Neuronal stem cell (in vitro differentiated cells): ENCODE results near the gene CMTM5.

ENCODE experiments used
- DNase-seq: peaks from one replicate; pipeline ENCODE4 v3.0.0-alpha.2; 2013; ENCODE audit warnings: low spot score
- H2AFZ ChIP-seq: one replicate; pipeline ENCODE4 v1.6.1; 2013; ENCODE audit warnings: mild to moderate bottlenecking, low read length, inconsistent platforms
- H2AK5ac ChIP-seq: 2 replicates; pipeline ENCODE4 v1.6.1; 2013; ENCODE audit warnings: low read depth, mild to moderate bottlenecking, inconsistent platforms, low read length, moderate library complexity, mixed read lengths
- H2BK120ac ChIP-seq: 2 replicates; pipeline ENCODE4 v1.6.1; 2013; ENCODE audit warnings: low read depth, mild to moderate bottlenecking, inconsistent platforms, low read length, moderate library complexity, mixed read lengths
- H2BK12ac ChIP-seq: one replicate; pipeline ENCODE4 v1.6.1; 2013; ENCODE audit warnings: low read length, inconsistent platforms
- H2BK15ac ChIP-seq: 2 replicates; pipeline ENCODE4 v1.6.1; 2013; ENCODE audit warnings: mild to moderate bottlenecking, low read length, inconsistent platforms, mixed read lengths
- H2BK5ac ChIP-seq: one replicate; pipeline ENCODE4 v1.6.1; 2013; ENCODE audit warnings: inconsistent platforms, mild to moderate bottlenecking, low read length, moderate library complexity
- H3K14ac ChIP-seq: one replicate; pipeline ENCODE4 v1.6.1; 2013; ENCODE audit warnings: low read length, inconsistent platforms
- H3K18ac ChIP-seq: 2 replicates; pipeline ENCODE4 v1.6.1; 2013; ENCODE audit warnings: low read length, inconsistent platforms
- H3K23ac ChIP-seq: 2 replicates; pipeline ENCODE4 v1.6.1; 2013; ENCODE audit warnings: low read depth, mild to moderate bottlenecking, mixed read lengths, low read length, inconsistent platforms; ENCODE audit not compliant: poor library complexity
- H3K27ac ChIP-seq: replicated peaks from 3 replicates; pipeline ENCODE4 v1.5.1; 2013; ENCODE audit warnings: low read length, inconsistent platforms
- H3K27me3 ChIP-seq, 3 experiments: 2 replicates each; pipeline ENCODE4 v1.6.1; 2013; ENCODE audit warnings: low read length in 3 of 3, mild to moderate bottlenecking in 2 of 3, inconsistent platforms in 1 of 3, low read depth in 1 of 3, mixed read lengths in 1 of 3, moderate library complexity in 1 of 3; ENCODE audit not compliant: control insufficient read depth in 3 of 3, insufficient read depth in 3 of 3
- H3K36me3 ChIP-seq, 2 donors: replicated peaks in 1 of 2; 2 replicates each; pipeline ENCODE4 v1.6.1; 2013; ENCODE audit warnings: low read length in 2 of 2; ENCODE audit not compliant: control insufficient read depth in 2 of 2, insufficient read depth in 2 of 2
- H3K4ac ChIP-seq: 2 replicates; pipeline ENCODE4 v1.6.1; 2013; ENCODE audit warnings: inconsistent platforms, mild to moderate bottlenecking, low read length, moderate library complexity
- H3K4me1 ChIP-seq, 2 donors: 1 replicate in 1 of 2; 2 replicates in 1 of 2; pipeline ENCODE4 v1.6.1; 2013; ENCODE audit warnings: low read length in 2 of 2, low read depth in 1 of 2; ENCODE audit not compliant: control insufficient read depth in 2 of 2, insufficient read depth in 1 of 2
- H3K4me2 ChIP-seq: one replicate; pipeline ENCODE4 v1.6.1; 2013; ENCODE audit warnings: mild to moderate bottlenecking, low read length, inconsistent platforms; ENCODE audit not compliant: insufficient read depth, poor library complexity, severe bottlenecking
- H3K4me3 ChIP-seq, 2 donors: 2 replicates each; pipeline ENCODE4 v1.5.1; 2013; ENCODE audit warnings: low read length in 2 of 2, mild to moderate bottlenecking in 2 of 2, inconsistent platforms in 1 of 2, moderate library complexity in 1 of 2
- H3K79me1 ChIP-seq: one replicate; pipeline ENCODE4 v1.6.1; 2013; ENCODE audit warnings: low read depth, mild to moderate bottlenecking, inconsistent platforms, low read length, moderate library complexity
- H3K9ac ChIP-seq: one replicate; pipeline ENCODE4 v1.6.1; 2013; ENCODE audit warnings: mild to moderate bottlenecking, low read depth, low read length, inconsistent platforms; ENCODE audit not compliant: poor library complexity
- H3K9me3 ChIP-seq, 2 donors: replicated peaks in 1 of 2; 2 replicates each; pipeline versions ENCODE3 to v1.6.1; 2013; ENCODE audit warnings: low read length in 2 of 2, mild to moderate bottlenecking in 2 of 2, inconsistent platforms in 1 of 2, low read depth in 1 of 2, mixed read lengths in 1 of 2, moderate library complexity in 1 of 2; ENCODE audit not compliant: control insufficient read depth in 2 of 2, insufficient read depth in 1 of 2
- H4K8ac ChIP-seq: one replicate; pipeline ENCODE4 v1.6.1; 2013; ENCODE audit warnings: low read depth, mild to moderate bottlenecking, inconsistent platforms, low read length, moderate library complexity
- H4K91ac ChIP-seq: one replicate; pipeline ENCODE4 v1.6.1; 2013; ENCODE audit warnings: low read length, low read depth, mild to moderate bottlenecking, inconsistent platforms; ENCODE audit not compliant: poor library complexity
- WGBS, 2 donors: extraction: QIAGEN DNeasy Blood & Tissue Kit; methylation state at CpG; one replicate each; pipeline ENCODE4 v1.1.7; 2013; ENCODE audit warnings: missing lambda C conversion rate in 2 of 2, mixed read lengths in 1 of 2; ENCODE audit not compliant: insufficient read length in 2 of 2, insufficient replicate concordance in 1 of 2; ENCODE audit errors: extremely low coverage in 2 of 2; 5-methylcytosine and 5-hydroxymethylcytosine counted together

Gene CMTM5

DNA sequence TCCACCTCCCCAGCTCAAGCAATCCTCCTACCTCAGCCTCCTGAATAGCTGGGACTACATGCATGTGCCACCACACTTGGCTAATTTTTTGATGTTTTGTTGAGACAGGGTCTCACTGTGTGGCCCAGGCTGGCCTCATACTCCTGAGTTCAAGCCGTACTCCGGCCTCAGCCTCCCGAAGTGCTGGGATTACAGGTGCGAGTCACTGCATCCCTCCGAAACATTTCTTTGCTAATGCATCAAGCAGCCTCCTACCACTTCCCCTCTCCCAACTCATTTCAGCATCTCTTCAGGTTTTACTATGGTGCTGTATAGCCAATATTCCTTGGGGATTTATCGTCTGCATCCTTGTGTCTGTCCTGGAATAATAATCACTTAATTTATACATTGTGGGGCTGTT, 21.9 kb upstream of the CMTM5 start:
- Histone ChIP-seq H3K27me3 (peaks cover 0 to 3% (median 0%) of the 10 kb centered on the region in 3 experiments), H3K9me3 (no peaks in the 10 kb centered on the region), H4K8ac (no peak overlapping the region), H2BK12ac (no peak overlapping the region), H2BK15ac (no peak overlapping the region), H3K4ac (no peak overlapping the region), H4K91ac (no peak overlapping the region), H2BK5ac (no peak overlapping the region), H3K23ac (no peak overlapping the region), H3K14ac (peak overlapping the region; percentile 22), H3K27ac (no peak overlapping the region), H3K18ac (no peak overlapping the region), H3K4me3 (no peak overlapping the region), H2AK5ac (no peak overlapping the region), H2BK120ac (no peak overlapping the region), H3K4me1 (peaks cover 0 to 9% of the 10 kb centered on the region in 2 donors), H3K79me1 (peaks cover 1% of the 10 kb centered on the region), H3K9ac (no peak overlapping the region), H2AFZ (no peak overlapping the region), H3K36me3 (peaks cover 26 to 53% of the 10 kb centered on the region in 2 donors), H3K4me2 (no peak overlapping the region)
- DNase-seq = no peak
- no CpG with 5 or more reads among the region's 6 CpGs for WGBS, 2 donors

DNA sequence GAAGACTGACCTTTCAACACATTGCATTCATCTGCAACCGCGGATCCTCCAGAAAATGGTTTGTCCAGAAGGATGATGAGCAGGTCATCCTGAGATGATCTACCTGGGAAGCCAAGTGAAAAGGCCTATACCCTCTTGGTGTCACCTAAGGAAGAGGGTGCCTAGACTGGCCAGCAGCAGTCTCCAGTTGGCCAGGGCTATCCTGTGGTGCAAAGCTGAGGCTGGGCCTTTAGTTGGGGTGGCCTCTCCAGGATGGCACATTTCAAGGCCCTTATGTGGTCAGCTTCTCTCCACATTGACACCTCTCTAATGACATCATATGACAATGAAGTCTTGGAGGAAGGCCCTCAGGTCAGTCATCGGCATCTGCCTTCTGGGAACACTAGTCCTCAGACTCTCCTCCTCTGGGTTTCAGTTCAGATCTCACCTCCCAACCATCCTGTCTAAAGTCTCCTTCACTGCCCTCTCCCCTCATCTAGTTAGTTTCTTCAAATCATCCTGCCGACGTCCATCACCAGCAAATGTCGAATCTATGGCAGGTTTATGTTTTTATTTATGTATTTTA, 20.9 kb upstream of the CMTM5 start:
- peaks cover 35 to 61% of the 10 kb centered on the region in 2 donors for H3K36me3 ChIP-seq
- no peak overlapping the region for H2AFZ ChIP-seq
- H3K27me3 ChIP-seq = peaks cover 0 to 3% (median 0%) of the 10 kb centered on the region in 3 experiments
- H3K4me2 ChIP-seq = no peak overlapping the region
- no peak overlapping the region for H3K4ac ChIP-seq
- WGBS, 2 donors = no CpG with 5 or more reads among the region's 6 CpGs
- H2BK5ac ChIP-seq = no peak overlapping the region
- H3K9me3 ChIP-seq = no peaks in the 10 kb centered on the region
- no peak overlapping the region for H3K9ac ChIP-seq
- H3K14ac ChIP-seq = no peak overlapping the region
- H3K23ac ChIP-seq = no peak overlapping the region
- H3K18ac ChIP-seq = no peak overlapping the region
- H2BK120ac ChIP-seq = no peak overlapping the region
- no peak overlapping the region for H2BK15ac ChIP-seq
- H3K4me3 ChIP-seq = no peak overlapping the region
- peaks cover 1% of the 10 kb centered on the region for H3K79me1 ChIP-seq
- no peak overlapping the region for H4K91ac ChIP-seq
- H3K27ac ChIP-seq = no peak overlapping the region
- H2BK12ac ChIP-seq = no peak overlapping the region
- no peak overlapping the region for H2AK5ac ChIP-seq
- peaks cover 0 to 9% of the 10 kb centered on the region in 2 donors for H3K4me1 ChIP-seq
- DNase-seq = no peak
- no peak overlapping the region for H4K8ac ChIP-seq

DNA sequence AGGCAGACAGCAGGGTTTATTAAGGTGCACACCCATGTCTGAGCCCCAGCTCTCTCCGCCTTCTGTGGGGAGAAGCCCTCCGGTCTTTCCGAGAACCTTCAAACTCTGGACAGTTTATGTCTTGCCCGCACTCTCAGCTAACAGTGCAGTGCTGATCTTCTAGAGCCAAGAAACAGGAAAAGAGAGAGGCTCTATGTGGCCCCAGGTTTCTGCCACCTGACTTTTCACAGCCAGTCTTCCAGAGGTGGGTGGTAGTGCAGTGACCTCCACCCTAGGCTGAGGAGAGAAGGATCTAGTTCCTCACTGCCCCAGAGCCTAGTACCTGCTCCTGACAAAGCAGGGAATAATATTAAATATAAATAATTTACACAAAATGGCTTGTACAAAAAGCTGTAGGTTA, 20.2 kb upstream of the CMTM5 start:
- Histone ChIP-seq H3K4me1 (peaks cover 0 to 5% of the 10 kb centered on the region in 2 donors), H3K79me1 (peaks cover 1% of the 10 kb centered on the region), H2BK15ac (no peak overlapping the region), H2AK5ac (no peak overlapping the region), H2BK12ac (no peak overlapping the region), H3K4me2 (no peak overlapping the region), H3K4ac (no peak overlapping the region), H3K27ac (no peak overlapping the region), H3K27me3 (peaks cover 0 to under 1% (median 0%) of the 10 kb centered on the region in 3 experiments), H3K36me3 (peaks cover 38 to 62% of the 10 kb centered on the region in 2 donors), H3K18ac (no peak overlapping the region), H2AFZ (no peak overlapping the region), H3K4me3 (no peak overlapping the region), H3K9me3 (no peaks in the 10 kb centered on the region), H4K91ac (no peak overlapping the region), H3K14ac (no peak overlapping the region), H2BK5ac (no peak overlapping the region), H3K9ac (no peak overlapping the region), H2BK120ac (no peak overlapping the region), H4K8ac (no peak overlapping the region), H3K23ac (no peak overlapping the region)
- DNase-seq = no peak
- no CpG with 5 or more reads among the region's 4 CpGs for WGBS, 2 donors

DNA sequence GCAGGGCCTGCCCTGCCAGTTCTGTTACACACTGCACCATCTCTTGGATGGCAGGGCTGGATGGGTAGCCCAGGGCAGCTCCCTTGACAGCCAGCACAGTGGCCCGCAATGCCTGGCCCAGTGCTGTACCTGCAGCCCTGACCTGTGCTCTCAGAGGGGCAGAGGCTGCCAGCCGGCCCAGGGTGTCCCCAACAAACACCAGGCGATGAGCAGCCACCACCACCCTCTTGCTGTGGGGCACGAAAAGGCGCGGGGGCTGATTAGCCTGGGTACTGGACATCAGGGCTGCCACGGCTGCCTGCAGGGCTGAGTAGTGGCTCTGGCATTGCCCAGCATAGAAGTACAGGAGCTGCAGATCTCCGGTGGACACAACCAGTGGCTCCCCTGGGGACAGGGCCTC, 19.6 kb upstream of the CMTM5 start:
- H4K8ac ChIP-seq = no peak overlapping the region
- WGBS, 2 donors = no CpG with 5 or more reads among the region's 8 CpGs
- no peak overlapping the region for H3K14ac ChIP-seq
- no peak overlapping the region for H3K27ac ChIP-seq
- no peak overlapping the region for H3K18ac ChIP-seq
- no peak overlapping the region for H2BK12ac ChIP-seq
- no peak overlapping the region for H3K4me2 ChIP-seq
- peak overlapping the region; percentile 27 for H4K91ac ChIP-seq
- H3K27me3 ChIP-seq = no peaks in the 10 kb centered on the region
- no peak overlapping the region for H2BK120ac ChIP-seq
- H3K4me3 ChIP-seq = no peak overlapping the region
- H3K36me3 ChIP-seq = peaks cover 38 to 68% of the 10 kb centered on the region in 2 donors
- H2AFZ ChIP-seq = no peak overlapping the region
- peak overlapping the region; percentile 13 for H3K23ac ChIP-seq
- peaks cover 1% of the 10 kb centered on the region for H3K79me1 ChIP-seq
- peaks cover 3 to 4% of the 10 kb centered on the region in 2 donors for H3K4me1 ChIP-seq
- H3K4ac ChIP-seq = no peak overlapping the region
- peak overlapping the region; percentile 20 for H2BK5ac ChIP-seq
- no peaks in the 10 kb centered on the region for H3K9me3 ChIP-seq
- H2BK15ac ChIP-seq = no peak overlapping the region
- no peak for DNase-seq
- H3K9ac ChIP-seq = no peak overlapping the region
- H2AK5ac ChIP-seq = no peak overlapping the region
